Ectodermal cell (in vitro differentiated cells): Measurements from ENCODE around the gene MBD3L3.
"Not testable (repeated sequence)": the region's sequence is repeated elsewhere in the genome, so short reads cannot be mapped to it uniquely, and the experiment has no call there.

ENCODE experiments used
- H3K27ac ChIP-seq: 2 replicates; pipeline ENCODE4 v1.7.0; 2013; ENCODE audit warnings: mild to moderate bottlenecking, low read depth, low read length; ENCODE audit not compliant: insufficient read depth, poor library complexity, severe bottlenecking
- H3K27me3 ChIP-seq: 2 replicates; pipeline ENCODE4 v1.7.0; 2013; ENCODE audit warnings: mild to moderate bottlenecking, low read length; ENCODE audit not compliant: insufficient read depth, control insufficient read depth, poor library complexity, severe bottlenecking
- H3K36me3 ChIP-seq: one replicate; pipeline ENCODE4 v1.7.0; 2013; ENCODE audit warnings: low read length; ENCODE audit not compliant: control insufficient read depth, insufficient read depth
- H3K4me1 ChIP-seq: one replicate; pipeline ENCODE4 v1.7.0; 2013; ENCODE audit warnings: low read length; ENCODE audit not compliant: control insufficient read depth, insufficient read depth
- H3K4me3 ChIP-seq: 2 replicates; pipeline ENCODE4 v1.7.0; 2013; ENCODE audit warnings: low read depth, low read length, control low read depth; ENCODE audit not compliant: insufficient read depth
- H3K9me3 ChIP-seq: 2 replicates; pipeline ENCODE4 v1.7.0; 2013; ENCODE audit warnings: mild to moderate bottlenecking, low read length, moderate library complexity; ENCODE audit not compliant: control insufficient read depth
- WGBS, 2 experiments: methylation state at CpG; one replicate each; pipeline ENCODE4 v1.1.7; 2013; ENCODE audit warnings: missing lambda C conversion rate in 2 of 2; 5-methylcytosine and 5-hydroxymethylcytosine counted together

Gene MBD3L3

GRCh38 chr19:7028790-7029189 is 29.7 kb downstream of the MBD3L3 start:
- H3K4me1 ChIP-seq, H3K9me3 ChIP-seq, H3K36me3 ChIP-seq, H3K27ac ChIP-seq, H3K4me3 ChIP-seq, H3K27me3 ChIP-seq: not testable (repeated sequence)
- no CpG with 5 or more reads among the region's 1 CpG for WGBS, 2 experiments

GRCh38 chr19:7021331-7021730 is 37.1 kb downstream of the MBD3L3 start, which contains the start of gene MBD3L2B:
Gene MBD3L2B (minus strand): TSS chr19:7021431. CDS start chr19:7021397, 34 bp downstream.
- not testable (repeated sequence) for H3K4me3 ChIP-seq, H3K27me3 ChIP-seq, H3K36me3 ChIP-seq, H3K4me1 ChIP-seq, H3K27ac ChIP-seq, H3K9me3 ChIP-seq
- no CpG with 5 or more reads among the region's 6 CpGs for WGBS, 2 experiments

GRCh38 chr19:7018828-7019227 is 39.6 kb downstream of the MBD3L3 start:
- no peaks in the 10 kb centered on the region for H3K4me1 ChIP-seq

GRCh38 chr19:7013678-7014077 is 44.8 kb downstream of the MBD3L3 start:
- Histone ChIP-seq H3K27me3 (no peaks in the 10 kb centered on the region), H3K4me1 (no peaks in the 10 kb centered on the region), H3K27ac (no peak overlapping the region), H3K4me3 (no peak overlapping the region), H3K9me3 (peaks cover 4% of the 10 kb centered on the region), H3K36me3 (no peaks in the 10 kb centered on the region)
- WGBS, 2 experiments: 62 to 71% methylated on average over 4 of the region's 4 CpGs

More at GRCh38 chr19:7018828-7019227, 39.6 kb downstream of the MBD3L3 start:
- WGBS, 2 experiments: 73 to 81% methylated on average over 2 to 6 of the region's 6 CpGs
- Histone ChIP-seq H3K4me3 (no peak overlapping the region), H3K27ac (no peak overlapping the region), H3K27me3 (no peaks in the 10 kb centered on the region), H3K36me3 (no peaks in the 10 kb centered on the region), H3K9me3 (peaks cover 4% of the 10 kb centered on the region)

GRCh38 chr19:7010722-7011593 is 47.5 kb downstream of the MBD3L3 start:
- WGBS, 2 experiments: 82 to 85% methylated on average over 11 of the region's 12 CpGs
- H3K9me3 ChIP-seq: peaks cover 1% of the 10 kb centered on the region
- no peaks in the 10 kb centered on the region for H3K27me3 ChIP-seq

GRCh38 chr19:7007859-7008258 is 50.6 kb downstream of the MBD3L3 start:
- WGBS, 2 experiments: 53 to 59% methylated on average over 4 of the region's 4 CpGs
- H3K9me3 ChIP-seq: peaks cover 2% of the 10 kb centered on the region
- H3K4me1 ChIP-seq: no peaks in the 10 kb centered on the region
- H3K36me3 ChIP-seq: no peaks in the 10 kb centered on the region
- no peaks in the 10 kb centered on the region for H3K27me3 ChIP-seq
- no peak overlapping the region for H3K4me3 ChIP-seq
- H3K27ac ChIP-seq: no peak overlapping the region

More at GRCh38 chr19:7010722-7011593, 47.5 kb downstream of the MBD3L3 start:
- no peaks in the 10 kb centered on the region for H3K4me1 ChIP-seq
- H3K27ac ChIP-seq: no peak overlapping the region
- no peaks in the 10 kb centered on the region for H3K36me3 ChIP-seq
- H3K4me3 ChIP-seq: no peak overlapping the region
